Pancreas (tissue), 10 donors: ENCODE results near the gene LSAMP. TPM values are rescaled to one million over a fixed set of nuclear protein-coding genes. Genes with fewer than 3 reads are reported as not detected.

ENCODE experiments used
- ATAC-seq, 4 donors: fragments of 200-7000 bp; cut with Tn5 transposase; one replicate each; pipeline versions ENCODE4 v1.8.0 to v1.9.1; 2020; ENCODE audit warnings: mild to moderate bottlenecking in 4 of 4, moderate library complexity in 4 of 4
- DNase-seq, 6 donors: peaks; one replicate each; pipeline ENCODE4 v3.0.0-alpha.2; 2020
- FAIRE-seq: peaks from 2 replicates; lab custom pipeline; 2012; peaks lifted over from hg19 to GRCh38; lab: Jason Lieb, UNC
- H3K27ac ChIP-seq, 4 donors: fragments of 200-600 bp; sonication (generic); 1 replicate in 3 of 4; 2 replicates in 1 of 4; pipeline versions ENCODE4 v1.5.0 to v1.8.0; 2020
- H3K27me3 ChIP-seq, 4 donors: fragments of 200-600 bp; one replicate each; pipeline ENCODE4 v1.8.0; 2021
- H3K36me3 ChIP-seq, 3 donors: fragments of 200-600 bp; sonication (generic) in 1 of 3; one replicate each; pipeline versions ENCODE4 v1.5.0 to v1.8.0; 2020 to 2021
- H3K4me1 ChIP-seq, 3 donors: fragments of 200-600 bp; one replicate each; pipeline ENCODE4 v1.8.0; 2021
- H3K4me3 ChIP-seq, 4 donors: fragments of 200-600 bp; sonication (generic) in 2 of 4; one replicate each; pipeline versions ENCODE4 v1.5.0 to v1.8.0; 2020 to 2021
- H3K9me3 ChIP-seq, 4 donors: fragments of 200-600 bp; one replicate each; pipeline ENCODE4 v1.8.0; 2021
- WGBS, 2 donors: extraction: QIAGEN DNeasy Blood & Tissue Kit; methylation state at CpG; one replicate each; pipeline ENCODE4 v1.1.7; 2013; 5-methylcytosine and 5-hydroxymethylcytosine counted together
- intact Hi-C, 3 donors: fragments of 100-400 bp; cut with DNase I; formaldehyde crosslinking; loops; one replicate each; pipeline versions ENCODE4 v1.11.1 to v1.14.2; 2022
- polyA plus RNA-seq, 2 donors: library from polyadenylated mRNA; stranded (reverse); fragments of 200-250 nt; gene quantifications; one replicate each; pipeline ENCODE4 v1.2.3, GENCODE V29; 2013
- total RNA-seq, 6 donors: library from RNA; stranded (reverse); fragmentation: NEBNext Ultra II Directional in 4 of 6; extraction: Animal tissue kit (Norgen Biotek cat#: 25700) in 4 of 6; gene quantifications; one replicate each; pipeline versions ENCODE4 v1.2.1 to v1.2.4, GENCODE V29; 2021 to 2023
- TF ChIP-seq, protein P1 (sequence below), 4 donors: fragments of 200-600 bp; sonication (generic) in 3 of 4; IDR thresholded peaks; one replicate each; pipeline versions ENCODE4 v1.5.0 to v1.8.0; 2021; ENCODE audit warnings: antibody characterized with exemption in 4 of 4
- donor health status: healthy with polysubstance abuse.
- donor health status: DM: no; HTN: no; CAD: no; lungs with moderate emphysema.
- donor health status: DM: no; HTN: no; CAD: no.
- donor health status: control.
- donor health status: control.
- donor health status: Bipolar disorder and iron deficiency.
- donor health status: DM: yes; HTN: yes; CAD: no.
- donor health status: DM: no; HTN: no; CAD: no.
- donor health status: DM: no; HTN: no; CAD: no.
- donor health status: DM: yes; HTN: yes; CAD: no.

Gene LSAMP
- total and polyA plus RNA-seq, 8 donors: 0.51 to 5.5 (median 1.5) TPM

DNA sequence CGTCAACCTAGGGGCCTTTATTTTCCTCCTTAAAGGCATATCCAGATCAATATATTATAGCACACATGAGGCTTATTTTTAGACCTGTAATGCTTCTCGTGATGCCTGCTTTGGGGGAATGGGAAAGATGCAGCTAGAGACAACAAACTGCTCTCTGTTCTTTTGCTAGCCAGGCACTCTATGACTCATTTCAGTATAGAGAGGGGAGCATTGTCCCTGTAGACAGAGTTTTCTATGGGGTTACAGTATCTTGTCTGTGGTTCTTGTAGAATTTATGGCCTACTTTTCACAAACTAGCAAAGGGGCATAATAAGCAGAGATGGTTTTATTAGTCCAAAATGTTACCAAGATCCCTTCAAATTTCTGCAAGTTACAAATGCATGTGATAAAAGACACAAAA is 305.6 kb downstream of the LSAMP start:
- H3K27me3 ChIP-seq: no peaks in the 10 kb centered on the region
- 71 to 74% methylated on average over 2 of the region's 2 CpGs for whole genome bisulfite sequencing, 2 donors

DNA sequence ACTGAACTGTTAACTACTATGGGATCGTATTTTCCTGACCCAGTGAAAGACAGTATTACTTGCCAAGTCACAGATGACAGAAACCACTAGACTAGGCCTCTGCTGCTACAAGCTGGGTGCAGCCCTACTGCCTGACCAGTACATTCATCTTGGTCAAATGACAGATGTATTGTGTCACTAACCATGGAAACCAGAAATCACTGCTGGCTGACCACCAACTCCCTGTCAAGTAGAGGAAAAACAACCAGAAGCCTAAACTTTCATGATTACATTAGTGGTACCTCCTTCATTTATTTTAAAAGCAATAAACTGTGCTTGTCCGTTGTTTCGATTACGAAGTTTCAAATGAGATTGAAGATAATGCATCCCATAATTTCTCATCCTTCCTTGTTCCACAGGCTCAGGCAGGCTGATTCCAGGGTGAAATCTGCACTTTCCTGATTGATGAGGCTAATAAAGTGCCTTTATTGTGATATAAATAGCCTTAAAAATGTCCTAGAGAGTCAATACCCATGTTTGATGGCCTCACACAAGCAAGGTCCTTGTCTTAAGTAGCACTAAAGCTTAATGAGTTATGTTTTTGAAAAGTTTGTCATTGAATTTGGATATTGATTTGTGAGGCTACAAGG is 309.7 kb downstream of the LSAMP start:
- TF ChIP-seq, protein P1, sequence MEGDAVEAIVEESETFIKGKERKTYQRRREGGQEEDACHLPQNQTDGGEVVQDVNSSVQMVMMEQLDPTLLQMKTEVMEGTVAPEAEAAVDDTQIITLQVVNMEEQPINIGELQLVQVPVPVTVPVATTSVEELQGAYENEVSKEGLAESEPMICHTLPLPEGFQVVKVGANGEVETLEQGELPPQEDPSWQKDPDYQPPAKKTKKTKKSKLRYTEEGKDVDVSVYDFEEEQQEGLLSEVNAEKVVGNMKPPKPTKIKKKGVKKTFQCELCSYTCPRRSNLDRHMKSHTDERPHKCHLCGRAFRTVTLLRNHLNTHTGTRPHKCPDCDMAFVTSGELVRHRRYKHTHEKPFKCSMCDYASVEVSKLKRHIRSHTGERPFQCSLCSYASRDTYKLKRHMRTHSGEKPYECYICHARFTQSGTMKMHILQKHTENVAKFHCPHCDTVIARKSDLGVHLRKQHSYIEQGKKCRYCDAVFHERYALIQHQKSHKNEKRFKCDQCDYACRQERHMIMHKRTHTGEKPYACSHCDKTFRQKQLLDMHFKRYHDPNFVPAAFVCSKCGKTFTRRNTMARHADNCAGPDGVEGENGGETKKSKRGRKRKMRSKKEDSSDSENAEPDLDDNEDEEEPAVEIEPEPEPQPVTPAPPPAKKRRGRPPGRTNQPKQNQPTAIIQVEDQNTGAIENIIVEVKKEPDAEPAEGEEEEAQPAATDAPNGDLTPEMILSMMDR (IDR thresholded peaks at IDR 0.05): no peak
- no peak for FAIRE-seq
- H3K27me3 ChIP-seq: no peaks in the 10 kb centered on the region
- DNase-seq: peak in 1 of 6 donors; percentile 11
- peak in 3 of 4 donors; percentile 58 to 71 (median 65) for ATAC-seq
- 32 to 53% methylated on average over 4 of the region's 4 CpGs for WGBS, 2 donors
- no peak overlapping the region for H3K4me3 ChIP-seq
- intact Hi-C loops: no loop called here
- H3K27ac ChIP-seq: no peak overlapping the region
- H3K9me3 ChIP-seq: no peaks in the 10 kb centered on the region
- H3K4me1 ChIP-seq: no peaks in the 10 kb centered on the region
- no peaks in the 10 kb centered on the region for H3K36me3 ChIP-seq

More for the DNA sequence above, 305.6 kb downstream of the LSAMP start:
- H3K36me3 ChIP-seq: no peaks in the 10 kb centered on the region
- DNase-seq (no peak), ATAC-seq (no peak), FAIRE-seq (no peak)
- H3K4me1 ChIP-seq: no peaks in the 10 kb centered on the region
- intact Hi-C loops: loop anchor here in 1 of 3 donors (10.0 kb wide), 1 partner anchor 615 kb away; no protein-coding TSS in a partner anchor
- no peak overlapping the region for H3K27ac ChIP-seq
- TF ChIP-seq, protein P1 (IDR thresholded peaks at IDR 0.05): no peak
- H3K9me3 ChIP-seq: no peaks in the 10 kb centered on the region
- H3K4me3 ChIP-seq: no peak overlapping the region

DNA sequence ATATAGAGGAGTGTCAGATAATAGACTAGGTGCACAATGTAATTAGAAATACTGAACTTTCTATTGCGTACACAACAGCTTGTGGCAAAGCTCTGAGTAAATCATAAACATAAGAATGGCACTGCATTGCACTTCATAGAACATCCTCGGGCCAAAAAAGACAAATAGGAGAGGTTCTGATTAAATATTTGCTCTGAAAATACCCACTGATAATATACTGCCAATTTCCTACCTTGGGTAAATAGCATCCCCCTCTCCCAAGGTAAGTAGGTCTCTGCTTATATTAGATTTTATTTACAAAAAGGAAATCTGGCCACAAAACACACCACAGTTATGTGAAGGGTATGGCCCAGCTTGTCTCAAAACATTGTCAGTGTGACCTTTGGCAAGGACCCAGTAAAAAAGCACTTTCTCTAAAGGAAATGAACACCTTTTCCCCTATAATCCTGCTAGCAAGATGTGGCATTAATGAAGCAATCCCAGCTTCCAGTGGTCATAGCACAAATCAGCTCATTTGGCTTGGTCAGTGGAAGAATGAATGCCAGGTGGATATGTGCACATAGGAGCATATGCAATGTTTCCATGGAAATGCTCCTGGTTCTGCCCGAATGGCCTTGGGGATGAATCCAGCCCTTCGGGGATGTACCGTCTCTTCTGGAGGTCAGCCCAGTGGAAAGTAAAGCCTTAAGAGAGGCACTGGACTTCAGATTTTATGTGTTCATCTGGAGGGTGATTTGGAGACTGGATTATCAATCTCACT is 315.9 kb downstream of the LSAMP start:
- no peak for ATAC-seq
- Histone ChIP-seq H3K4me3 (no peak overlapping the region), H3K27me3 (no peaks in the 10 kb centered on the region), H3K36me3 (no peaks in the 10 kb centered on the region), H3K27ac (no peak overlapping the region), H3K9me3 (no peaks in the 10 kb centered on the region), H3K4me1 (no peaks in the 10 kb centered on the region)
- TF ChIP-seq, protein P1 (IDR thresholded peaks at IDR 0.05): no peak
- intact Hi-C loops: no loop called here
- 48 to 54% methylated on average over 5 of the region's 5 CpGs for WGBS, 2 donors
- DNase-seq: no peak
- FAIRE-seq: no peak

DNA sequence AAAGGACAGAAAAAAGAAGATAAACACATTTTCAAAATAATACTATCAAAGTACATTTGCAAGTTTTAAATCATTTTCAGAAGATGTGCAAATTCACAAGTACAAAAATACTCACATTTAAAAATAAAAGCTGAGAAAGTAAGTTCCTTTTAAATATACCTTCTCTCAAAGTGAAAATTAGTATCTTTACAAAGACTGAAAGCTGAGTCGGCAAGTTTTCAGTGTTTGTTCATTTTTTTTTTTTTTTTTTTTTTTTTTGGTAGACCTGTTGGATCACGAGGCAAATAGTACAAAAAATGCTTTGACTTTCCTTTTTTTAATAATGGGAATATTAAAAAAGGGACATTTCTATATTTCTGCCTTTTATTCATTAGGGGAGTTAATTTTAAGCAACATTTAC is 317.8 kb downstream of the LSAMP start:
- no peaks in the 10 kb centered on the region for H3K27me3 ChIP-seq
- no peak for FAIRE-seq
- no peaks in the 10 kb centered on the region for H3K36me3 ChIP-seq
- TF ChIP-seq, protein P1 (IDR thresholded peaks at IDR 0.05): no peak
- no peak for DNase-seq
- no peaks in the 10 kb centered on the region for H3K9me3 ChIP-seq
- ATAC-seq: no peak
- intact Hi-C loops: no loop called here
- H3K27ac ChIP-seq: no peak overlapping the region
- WGBS, 2 donors: 67 to 79% methylated on average over 2 of the region's 2 CpGs
- H3K4me3 ChIP-seq: no peak overlapping the region
- H3K4me1 ChIP-seq: no peaks in the 10 kb centered on the region

DNA sequence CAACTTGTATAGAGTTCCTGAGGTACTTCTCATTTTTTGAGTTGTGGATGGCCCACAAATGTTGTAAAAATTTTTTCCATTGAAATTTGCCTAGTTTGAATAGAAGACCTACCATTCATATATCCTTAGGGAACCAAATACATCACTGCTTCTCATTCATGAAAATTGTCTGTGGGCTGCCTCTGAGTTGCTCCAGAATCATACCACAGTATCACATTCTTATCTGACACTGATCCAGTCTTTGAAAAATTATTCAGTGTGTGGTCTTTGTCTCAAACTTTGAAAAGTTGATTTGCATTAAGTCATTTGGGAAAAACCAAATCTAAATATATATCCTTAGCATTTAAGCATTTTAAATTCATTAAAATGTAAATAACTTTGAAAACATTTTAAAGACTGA is 321.1 kb downstream of the LSAMP start:
- no peak for FAIRE-seq
- ATAC-seq: no peak
- no peak overlapping the region for H3K27ac ChIP-seq
- intact Hi-C loops: no loop called here
- no peak for DNase-seq
- no peaks in the 10 kb centered on the region for H3K4me1 ChIP-seq
- no peak overlapping the region for H3K4me3 ChIP-seq
- TF ChIP-seq, protein P1 (IDR thresholded peaks at IDR 0.05): no peak
- H3K36me3 ChIP-seq: no peaks in the 10 kb centered on the region
- H3K27me3 ChIP-seq: no peaks in the 10 kb centered on the region
- no peaks in the 10 kb centered on the region for H3K9me3 ChIP-seq
